Stimulated activated CD8-positive, alpha-beta memory T cell treated with anti-CD3 and anti-CD28 coated beads, Interleukin-4, amount 100 ng/mL, for 1 hour (primary cell): ENCODE measurements around the gene IFT20.
"Not testable (repeated sequence)": the region's sequence is repeated elsewhere in the genome, so short reads cannot be mapped to it uniquely, and the experiment has no call there.

Experiments
- DNase-seq, 2 donors: peaks; one replicate each; pipeline ENCODE4 v3.0.0-alpha.2; 2020; ENCODE audit warnings: low read depth in 2 of 2, low spot score in 1 of 2

IFT20 gene

DNA sequence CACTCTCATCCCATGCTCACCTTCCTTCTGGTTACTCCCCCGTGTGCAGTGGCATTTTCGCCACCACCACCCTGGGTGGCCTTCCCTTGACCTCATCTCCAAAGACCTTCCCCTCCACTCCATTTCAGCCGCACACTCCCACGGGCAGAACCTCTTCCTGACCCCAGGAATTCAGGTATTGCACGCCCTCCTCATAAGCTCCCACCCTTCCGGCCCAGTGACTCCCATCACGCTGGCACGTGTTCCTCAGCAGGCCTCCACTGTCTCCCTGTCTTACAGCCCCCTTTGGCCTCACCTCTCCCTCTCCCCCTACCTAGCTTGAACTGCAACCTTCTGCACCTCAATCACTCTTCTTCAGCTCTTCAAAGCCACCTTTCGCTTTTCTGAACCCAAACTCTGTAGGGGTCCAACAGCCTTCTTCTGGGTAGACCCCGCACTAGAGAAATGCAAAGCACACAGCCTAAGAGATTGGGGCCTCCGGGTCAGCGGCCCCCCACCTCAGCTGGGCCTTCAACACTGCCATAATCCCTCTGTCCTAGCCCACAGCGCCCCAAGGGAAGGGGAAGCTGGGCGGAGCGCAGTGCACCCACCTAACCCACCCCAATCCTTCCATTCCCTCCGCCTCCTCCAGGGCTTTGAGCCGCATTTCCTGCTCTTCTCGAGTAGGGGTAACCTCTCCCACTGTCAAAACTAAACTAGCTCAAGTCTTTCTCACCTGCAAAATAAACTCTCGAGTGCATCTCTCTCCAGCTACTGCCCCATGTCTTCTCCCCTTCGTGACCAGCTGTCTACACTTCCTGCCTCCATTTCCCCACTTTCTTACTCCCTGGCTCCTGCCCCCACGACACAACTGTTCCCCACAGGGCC, 17.9 kb downstream of the IFT20 start:
- DNase-seq = no peak

DNA sequence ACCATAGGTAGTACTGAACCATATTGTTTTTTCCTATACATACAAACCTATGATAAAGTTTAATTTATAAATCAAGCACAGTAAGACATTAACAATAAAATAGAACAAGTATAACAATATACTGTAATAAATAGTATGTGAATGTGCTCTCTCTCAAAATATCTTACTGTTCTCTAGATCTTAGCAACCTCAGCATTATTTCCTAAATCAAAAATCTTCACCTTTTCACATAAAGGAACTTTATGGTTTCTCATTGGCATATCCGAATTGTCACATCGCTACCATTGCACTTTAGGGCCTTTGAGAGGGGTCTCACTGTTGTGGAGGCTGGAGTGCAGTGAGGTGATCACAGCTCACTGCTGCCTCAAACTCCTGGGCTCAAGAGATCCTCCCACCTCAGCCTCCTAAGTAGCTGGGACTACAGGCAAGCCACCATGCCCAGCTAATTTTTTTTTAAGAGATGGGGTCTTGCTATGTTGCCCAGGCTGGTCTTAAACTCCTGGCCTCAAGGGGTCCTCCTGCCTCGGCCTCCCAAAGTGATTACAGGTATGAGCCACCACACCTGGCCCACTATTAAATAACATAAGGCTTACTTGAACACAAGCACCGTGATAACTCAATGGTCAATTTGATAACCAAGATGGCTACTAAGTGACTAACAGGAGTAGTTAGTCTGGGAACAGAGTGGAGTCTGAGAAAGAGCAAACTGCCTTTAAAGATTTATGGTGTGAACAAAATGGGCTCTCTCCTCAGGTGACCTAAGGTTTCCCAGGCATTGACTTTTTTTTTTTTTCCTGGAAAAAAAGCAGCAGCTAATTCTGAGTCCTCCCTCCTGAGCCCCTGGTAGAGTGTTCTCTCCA, 19.2 kb downstream of the IFT20 start:
- DNase-seq = no peak

DNA sequence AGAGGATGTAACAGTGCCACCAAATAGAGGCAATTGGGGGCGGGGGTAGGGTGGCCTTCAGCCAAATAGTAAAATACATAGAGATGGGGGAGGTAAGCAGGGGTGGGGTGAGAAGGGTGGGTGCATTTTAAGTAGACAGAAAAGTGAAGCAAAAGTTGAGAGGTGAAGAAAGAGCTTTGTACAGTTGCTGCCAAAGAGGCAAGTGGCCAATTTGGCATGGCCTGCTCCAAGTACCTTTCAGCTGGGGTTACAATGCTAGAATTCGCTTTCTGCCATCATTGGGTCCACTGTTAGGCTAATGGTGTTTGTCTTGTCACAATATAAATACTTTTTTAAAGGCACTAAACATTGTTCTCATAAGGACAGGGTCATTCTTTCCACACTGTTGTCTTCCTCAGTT, 21.4 kb downstream of the IFT20 start:
- no peak for DNase-seq

DNA sequence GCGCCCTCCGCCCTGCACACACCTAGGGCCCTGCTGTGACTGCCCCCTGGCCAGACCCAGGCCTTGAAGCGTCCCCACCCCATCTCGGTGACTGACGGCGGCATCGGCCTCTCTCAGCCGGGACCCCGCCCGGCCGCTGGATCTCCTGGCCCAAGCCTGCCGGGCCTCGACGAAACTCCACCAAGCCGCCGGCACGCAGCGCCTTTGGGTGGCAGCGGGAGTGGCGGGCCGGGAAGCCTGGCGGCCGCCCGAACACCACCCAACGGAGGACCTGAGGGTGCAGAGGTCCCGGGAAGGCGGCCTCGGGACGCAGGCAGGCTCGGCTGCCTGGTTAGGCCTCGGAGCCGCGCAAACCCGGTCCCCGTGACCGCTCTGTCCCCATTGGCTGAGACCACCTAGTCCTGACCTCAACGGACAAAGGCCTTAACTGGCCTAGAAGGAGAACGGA, 28.3 kb downstream of the IFT20 start:
- no peak for DNase-seq

- no peak for DNase-seq
Observed at GRCh38 chr17:28298449-28298848, 36.8 kb downstream of the IFT20 start.

DNA sequence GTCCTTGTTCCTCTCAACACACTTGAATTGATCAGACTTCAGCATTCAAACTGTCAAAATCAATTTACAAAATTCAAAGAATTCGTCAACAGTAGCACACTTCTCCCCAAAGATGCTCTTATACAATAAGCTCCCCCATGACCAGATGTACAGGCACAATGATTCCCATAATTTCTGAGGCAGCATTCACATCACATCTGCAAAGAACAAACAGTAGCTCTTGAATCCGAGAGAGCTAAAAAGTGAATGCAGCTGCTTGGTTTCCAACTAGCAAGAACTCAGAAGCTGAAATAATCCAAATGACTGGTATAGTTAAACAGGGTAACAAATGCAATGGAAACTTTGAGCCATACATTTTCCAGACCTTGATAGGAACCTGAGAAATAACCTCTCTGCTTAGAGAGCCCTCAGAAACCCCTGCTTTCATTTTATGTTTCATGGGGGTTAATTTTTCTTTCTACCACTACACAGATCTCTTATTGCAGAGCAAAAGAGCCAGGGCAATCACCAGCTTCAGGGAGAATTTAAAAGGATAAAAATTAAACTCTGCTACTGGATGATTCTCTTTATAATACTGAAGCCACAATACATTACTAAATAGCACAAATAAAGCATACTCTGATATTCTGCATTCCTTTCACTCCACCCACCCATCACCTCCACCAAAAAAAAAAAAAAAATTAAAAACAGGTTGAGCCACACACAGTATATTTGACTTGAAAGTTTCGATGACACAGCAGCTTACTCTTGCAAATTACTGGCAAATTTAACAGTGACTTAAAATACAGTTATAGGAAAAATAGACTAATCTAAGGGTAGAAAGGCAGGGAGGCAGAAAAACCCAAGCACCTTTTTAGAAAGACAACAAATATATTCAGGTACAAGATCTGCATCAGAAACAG, 39.3 kb downstream of the IFT20 start:
- no peak for DNase-seq

- DNase-seq = no peak
Observed at GRCh38 chr17:28293994-28294393, 41.3 kb downstream of the IFT20 start.

DNA sequence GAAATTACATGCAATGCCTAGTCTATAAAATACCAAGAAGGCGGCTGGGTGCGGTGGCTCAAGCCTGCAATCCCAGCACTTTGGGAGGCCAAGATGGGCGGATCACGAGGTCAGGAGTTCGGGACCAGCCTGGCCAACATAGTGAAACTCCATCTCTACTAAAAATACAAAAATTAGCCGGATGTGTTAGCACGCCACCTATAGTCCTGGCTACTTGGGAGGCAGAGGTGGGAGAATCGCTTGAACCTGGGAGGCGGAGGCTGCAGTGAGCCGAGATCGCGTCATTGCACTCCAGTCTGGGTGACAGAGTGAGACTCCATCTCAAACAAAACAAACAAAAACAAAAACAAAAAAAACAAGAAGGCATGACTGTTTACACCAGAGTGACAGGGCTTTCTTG, 42.4 kb downstream of the IFT20 start:
- not testable (repeated sequence) for DNase-seq

DNA sequence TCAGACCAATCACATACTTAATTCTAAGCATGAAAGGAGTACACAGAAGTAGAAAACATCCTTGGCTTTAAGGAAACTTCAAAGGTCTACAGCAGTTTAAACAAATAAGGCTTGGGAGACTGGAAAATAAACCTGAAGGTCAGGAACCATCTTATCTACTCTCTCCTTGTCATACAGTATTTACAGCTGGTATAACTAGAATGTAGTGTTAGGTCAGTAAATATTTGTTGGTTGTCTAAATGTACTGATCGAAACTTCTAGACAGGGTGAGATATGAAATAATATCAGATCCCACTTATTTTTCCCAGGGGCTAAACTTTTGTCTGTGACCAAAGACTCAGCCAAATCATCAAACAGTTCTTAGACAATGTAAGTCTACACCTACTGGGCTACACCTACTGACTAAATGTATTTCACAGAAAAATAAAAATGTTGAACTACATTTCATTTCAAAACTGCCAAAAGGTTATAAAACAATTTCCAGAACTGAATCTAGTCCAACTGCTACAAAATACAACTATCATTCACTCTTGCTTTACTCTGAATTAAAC, 43.4 kb downstream of the IFT20 start:
- DNase-seq = no peak

DNA sequence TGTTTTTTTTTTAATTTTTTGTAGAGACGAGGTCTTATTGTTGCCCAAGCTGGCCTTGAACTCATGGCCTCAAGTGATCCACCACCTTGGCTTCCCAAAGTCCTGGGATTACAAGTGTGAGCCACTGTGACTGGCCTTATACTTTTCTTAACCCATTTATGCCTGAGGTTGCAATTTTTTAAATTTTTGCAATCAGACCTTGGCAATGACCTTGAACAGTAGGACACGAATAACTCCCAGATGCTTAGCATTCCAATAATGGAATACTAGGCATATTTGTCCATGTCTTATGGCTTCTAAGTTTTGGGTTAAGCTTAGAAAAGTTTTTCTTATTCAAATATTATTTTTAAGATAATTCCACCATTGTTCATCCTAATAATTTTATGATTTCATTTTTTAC, 44.6 kb downstream of the IFT20 start:
- DNase-seq = no peak

DNA sequence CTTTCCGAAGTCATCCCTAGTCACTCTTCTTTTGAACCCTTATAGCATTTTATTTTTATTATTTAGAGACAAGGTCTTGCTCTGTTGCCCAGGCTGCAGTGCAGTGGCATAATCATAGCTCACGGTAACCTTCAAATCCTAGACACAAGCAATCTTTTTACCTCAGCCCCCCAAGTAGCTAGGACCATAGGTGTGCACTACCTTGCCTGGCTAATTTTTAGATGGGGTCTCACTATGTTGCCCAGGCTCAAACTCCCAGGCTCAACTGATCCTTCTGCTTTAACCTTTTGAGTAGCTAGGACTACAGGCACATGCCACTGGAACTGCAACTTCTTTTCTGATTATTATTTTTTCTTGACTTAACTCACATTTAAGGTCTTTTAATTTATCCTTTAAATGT, 49.3 kb downstream of the IFT20 start:
- DNase-seq = no peak

- no peak for DNase-seq
Observed at GRCh38 chr17:28282596-28282995, 52.7 kb downstream of the IFT20 start.

- no peak for DNase-seq
Observed at GRCh38 chr17:28280826-28281225, 54.4 kb downstream of the IFT20 start.

GRCh38 chr17:28279411-28279810, 55.9 kb downstream of the IFT20 start:
- DNase-seq = no peak
